ENCODE results near the gene BACE2.

DNA sequence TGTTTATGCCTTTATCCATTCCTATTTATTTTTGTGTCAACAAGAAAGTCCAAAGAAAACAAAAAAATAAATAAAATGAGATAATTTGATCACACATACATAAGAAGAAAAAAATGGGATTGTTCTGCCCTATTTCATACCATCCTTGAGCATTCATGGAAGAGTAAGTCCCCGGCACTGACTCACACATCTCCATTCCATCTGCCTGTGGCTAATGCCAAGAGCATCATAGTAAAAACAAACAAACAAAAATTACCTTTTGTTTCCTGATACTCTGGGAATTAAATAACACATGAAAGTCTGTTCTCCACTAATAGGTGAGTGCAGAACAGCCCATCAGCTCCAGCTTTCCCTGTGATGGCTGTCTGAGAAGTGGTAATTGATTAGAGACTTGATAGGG is 48.1 kb upstream of the BACE2 start:
- TF ChIP-seq, protein P1, sequence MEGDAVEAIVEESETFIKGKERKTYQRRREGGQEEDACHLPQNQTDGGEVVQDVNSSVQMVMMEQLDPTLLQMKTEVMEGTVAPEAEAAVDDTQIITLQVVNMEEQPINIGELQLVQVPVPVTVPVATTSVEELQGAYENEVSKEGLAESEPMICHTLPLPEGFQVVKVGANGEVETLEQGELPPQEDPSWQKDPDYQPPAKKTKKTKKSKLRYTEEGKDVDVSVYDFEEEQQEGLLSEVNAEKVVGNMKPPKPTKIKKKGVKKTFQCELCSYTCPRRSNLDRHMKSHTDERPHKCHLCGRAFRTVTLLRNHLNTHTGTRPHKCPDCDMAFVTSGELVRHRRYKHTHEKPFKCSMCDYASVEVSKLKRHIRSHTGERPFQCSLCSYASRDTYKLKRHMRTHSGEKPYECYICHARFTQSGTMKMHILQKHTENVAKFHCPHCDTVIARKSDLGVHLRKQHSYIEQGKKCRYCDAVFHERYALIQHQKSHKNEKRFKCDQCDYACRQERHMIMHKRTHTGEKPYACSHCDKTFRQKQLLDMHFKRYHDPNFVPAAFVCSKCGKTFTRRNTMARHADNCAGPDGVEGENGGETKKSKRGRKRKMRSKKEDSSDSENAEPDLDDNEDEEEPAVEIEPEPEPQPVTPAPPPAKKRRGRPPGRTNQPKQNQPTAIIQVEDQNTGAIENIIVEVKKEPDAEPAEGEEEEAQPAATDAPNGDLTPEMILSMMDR (IDR thresholded peaks at IDR 0.05; ENCODE audit: low read depth, low read length, missing input control), result no peak
- TF ChIP-seq, protein P2, sequence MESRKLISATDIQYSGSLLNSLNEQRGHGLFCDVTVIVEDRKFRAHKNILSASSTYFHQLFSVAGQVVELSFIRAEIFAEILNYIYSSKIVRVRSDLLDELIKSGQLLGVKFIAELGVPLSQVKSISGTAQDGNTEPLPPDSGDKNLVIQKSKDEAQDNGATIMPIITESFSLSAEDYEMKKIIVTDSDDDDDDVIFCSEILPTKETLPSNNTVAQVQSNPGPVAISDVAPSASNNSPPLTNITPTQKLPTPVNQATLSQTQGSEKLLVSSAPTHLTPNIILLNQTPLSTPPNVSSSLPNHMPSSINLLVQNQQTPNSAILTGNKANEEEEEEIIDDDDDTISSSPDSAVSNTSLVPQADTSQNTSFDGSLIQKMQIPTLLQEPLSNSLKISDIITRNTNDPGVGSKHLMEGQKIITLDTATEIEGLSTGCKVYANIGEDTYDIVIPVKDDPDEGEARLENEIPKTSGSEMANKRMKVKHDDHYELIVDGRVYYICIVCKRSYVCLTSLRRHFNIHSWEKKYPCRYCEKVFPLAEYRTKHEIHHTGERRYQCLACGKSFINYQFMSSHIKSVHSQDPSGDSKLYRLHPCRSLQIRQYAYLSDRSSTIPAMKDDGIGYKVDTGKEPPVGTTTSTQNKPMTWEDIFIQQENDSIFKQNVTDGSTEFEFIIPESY (IDR thresholded peaks at IDR 0.05), result no peak
- TF ChIP-seq GABPA (IDR thresholded peaks at IDR 0.05 in 1 of 2, conservative IDR thresholded peaks at IDR 0.05 in 1 of 2) (no peak), TAF1 (conservative IDR thresholded peaks at IDR 0.05) (no peak), HNF4A (conservative IDR thresholded peaks at IDR 0.05) (no peak), FOXA1 (IDR thresholded peaks at IDR 0.05) (no peak), RAD21 (IDR thresholded peaks at IDR 0.05) (no peak), EGR1 (IDR thresholded peaks at IDR 0.05; ENCODE audit: low read depth in 2 of 2) (no peak)
- TF ChIP-seq, protein P3, sequence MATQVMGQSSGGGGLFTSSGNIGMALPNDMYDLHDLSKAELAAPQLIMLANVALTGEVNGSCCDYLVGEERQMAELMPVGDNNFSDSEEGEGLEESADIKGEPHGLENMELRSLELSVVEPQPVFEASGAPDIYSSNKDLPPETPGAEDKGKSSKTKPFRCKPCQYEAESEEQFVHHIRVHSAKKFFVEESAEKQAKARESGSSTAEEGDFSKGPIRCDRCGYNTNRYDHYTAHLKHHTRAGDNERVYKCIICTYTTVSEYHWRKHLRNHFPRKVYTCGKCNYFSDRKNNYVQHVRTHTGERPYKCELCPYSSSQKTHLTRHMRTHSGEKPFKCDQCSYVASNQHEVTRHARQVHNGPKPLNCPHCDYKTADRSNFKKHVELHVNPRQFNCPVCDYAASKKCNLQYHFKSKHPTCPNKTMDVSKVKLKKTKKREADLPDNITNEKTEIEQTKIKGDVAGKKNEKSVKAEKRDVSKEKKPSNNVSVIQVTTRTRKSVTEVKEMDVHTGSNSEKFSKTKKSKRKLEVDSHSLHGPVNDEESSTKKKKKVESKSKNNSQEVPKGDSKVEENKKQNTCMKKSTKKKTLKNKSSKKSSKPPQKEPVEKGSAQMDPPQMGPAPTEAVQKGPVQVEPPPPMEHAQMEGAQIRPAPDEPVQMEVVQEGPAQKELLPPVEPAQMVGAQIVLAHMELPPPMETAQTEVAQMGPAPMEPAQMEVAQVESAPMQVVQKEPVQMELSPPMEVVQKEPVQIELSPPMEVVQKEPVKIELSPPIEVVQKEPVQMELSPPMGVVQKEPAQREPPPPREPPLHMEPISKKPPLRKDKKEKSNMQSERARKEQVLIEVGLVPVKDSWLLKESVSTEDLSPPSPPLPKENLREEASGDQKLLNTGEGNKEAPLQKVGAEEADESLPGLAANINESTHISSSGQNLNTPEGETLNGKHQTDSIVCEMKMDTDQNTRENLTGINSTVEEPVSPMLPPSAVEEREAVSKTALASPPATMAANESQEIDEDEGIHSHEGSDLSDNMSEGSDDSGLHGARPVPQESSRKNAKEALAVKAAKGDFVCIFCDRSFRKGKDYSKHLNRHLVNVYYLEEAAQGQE (IDR thresholded peaks at IDR 0.05), result no peak

Data from liver (tissue), 3 donors.